Progenitor cell of endocrine pancreas (in vitro differentiated cells): ENCODE results near the gene STAP1. TPM values are rescaled to one million over a fixed set of nuclear protein-coding genes. Genes with fewer than 3 reads are reported as not detected.

ENCODE experiments used
- DNase-seq: peaks from one replicate; pipeline ENCODE4 v3.0.0; 2021; ENCODE audit warnings: low spot score; ENCODE audit not compliant: unreplicated experiment
- H3K27ac Mint-ChIP-seq: 2 replicates; pipeline ENCODE4 v1.8.0; 2021; ENCODE audit warnings: mild to moderate bottlenecking, moderate library complexity, mixed read lengths
- H3K27me3 Mint-ChIP-seq: 2 replicates; pipeline ENCODE4 v1.8.0; 2021; ENCODE audit warnings: mixed read lengths
- H3K36me3 Mint-ChIP-seq: 2 replicates; pipeline ENCODE4 v1.8.0; 2022; ENCODE audit warnings: mixed read lengths; ENCODE audit not compliant: insufficient read depth
- H3K4me1 Mint-ChIP-seq: 2 replicates; pipeline ENCODE4 v1.8.0; 2021; ENCODE audit warnings: low read depth, mixed read lengths
- H3K4me3 Mint-ChIP-seq: 2 replicates; pipeline ENCODE4 v1.8.0; 2021; ENCODE audit warnings: low read depth, mild to moderate bottlenecking, moderate library complexity, mixed read lengths
- H3K9me3 Mint-ChIP-seq: 2 replicates; pipeline ENCODE4 v1.8.0; 2021; ENCODE audit warnings: low read depth, mixed read lengths
- CTCF ChIP-seq: fragments of 200-600 bp; sonication (generic); IDR thresholded peaks from one replicate; pipeline ENCODE4 v1.5.0; 2021; ENCODE audit warnings: antibody characterized with exemption, mild to moderate bottlenecking; ENCODE audit not compliant: unreplicated experiment
- total RNA-seq: library from RNA; stranded (reverse); gene quantifications from 2 replicates; pipeline ENCODE4 v1.2.1, GENCODE V29; 2021

The STAP1 gene
- total RNA-seq, 1 donor from 2014 or later = not detected

GRCh38 chr4:67556436-67556835 lies 2.1 kb upstream of the STAP1 start:
- Mint-ChIP-seq H3K9me3 (no peaks in the 10 kb centered on the region), H3K27me3 (no peaks in the 10 kb centered on the region), H3K36me3 (no peaks in the 10 kb centered on the region), H3K4me1 (no peaks in the 10 kb centered on the region), H3K4me3 (no peak overlapping the region), H3K27ac (no peak overlapping the region)
- TF ChIP-seq CTCF = no peak
- DNase-seq = no peak

- Mint-ChIP-seq H3K36me3 (no peaks in the 10 kb centered on the region), H3K27me3 (no peaks in the 10 kb centered on the region), H3K27ac (no peak overlapping the region), H3K4me1 (no peaks in the 10 kb centered on the region), H3K4me3 (no peak overlapping the region), H3K9me3 (no peaks in the 10 kb centered on the region)
- TF ChIP-seq CTCF = no peak
- DNase-seq = no peak
Measured at GRCh38 chr4:67565284-67565683, 6.8 kb downstream of the STAP1 start.

- H3K27me3 Mint-ChIP-seq = no peaks in the 10 kb centered on the region
- H3K4me3 Mint-ChIP-seq = no peak overlapping the region
- no peak overlapping the region for H3K27ac Mint-ChIP-seq
- no peaks in the 10 kb centered on the region for H3K4me1 Mint-ChIP-seq
- DNase-seq = no peak
- no peak for TF ChIP-seq CTCF
- no peaks in the 10 kb centered on the region for H3K9me3 Mint-ChIP-seq
- no peaks in the 10 kb centered on the region for H3K36me3 Mint-ChIP-seq
Measured at GRCh38 chr4:67566335-67566734, 7.8 kb downstream of the STAP1 start.

- H3K9me3 Mint-ChIP-seq = no peaks in the 10 kb centered on the region
- no peak overlapping the region for H3K4me3 Mint-ChIP-seq
- DNase-seq = no peak
- H3K4me1 Mint-ChIP-seq = no peaks in the 10 kb centered on the region
- no peaks in the 10 kb centered on the region for H3K27me3 Mint-ChIP-seq
- TF ChIP-seq CTCF = no peak
- no peaks in the 10 kb centered on the region for H3K36me3 Mint-ChIP-seq
- H3K27ac Mint-ChIP-seq = no peak overlapping the region
Measured at GRCh38 chr4:67568820-67569219, 10.3 kb downstream of the STAP1 start.

- no peak overlapping the region for H3K4me3 Mint-ChIP-seq
- no peaks in the 10 kb centered on the region for H3K36me3 Mint-ChIP-seq
- H3K27ac Mint-ChIP-seq = no peak overlapping the region
- no peaks in the 10 kb centered on the region for H3K4me1 Mint-ChIP-seq
- no peaks in the 10 kb centered on the region for H3K9me3 Mint-ChIP-seq
- no peak for TF ChIP-seq CTCF
- no peaks in the 10 kb centered on the region for H3K27me3 Mint-ChIP-seq
- DNase-seq = no peak
Measured at GRCh38 chr4:67570537-67570936, 12.0 kb downstream of the STAP1 start.

GRCh38 chr4:67571975-67572374 lies 13.4 kb downstream of the STAP1 start:
- no peaks in the 10 kb centered on the region for H3K4me1 Mint-ChIP-seq
- H3K36me3 Mint-ChIP-seq = no peaks in the 10 kb centered on the region
- H3K27ac Mint-ChIP-seq = no peak overlapping the region
- no peaks in the 10 kb centered on the region for H3K9me3 Mint-ChIP-seq
- H3K27me3 Mint-ChIP-seq = no peaks in the 10 kb centered on the region
- H3K4me3 Mint-ChIP-seq = no peak overlapping the region
- no peak for TF ChIP-seq CTCF
- DNase-seq = no peak
